Esophagus muscularis mucosa (tissue), 4 donors: ENCODE results near the gene MRPS27. TPM values are rescaled to one million over a fixed set of nuclear protein-coding genes. Genes with fewer than 3 reads are reported as not detected.

ENCODE experiments used
- DNase-seq: peaks from one replicate; pipeline ENCODE4 v3.0.0-alpha.2; 2017; ENCODE audit errors: extremely low spot score
- H3K27ac ChIP-seq, 4 donors: fragments of 200-600 bp; sonication (generic); replicated peaks in 1 of 4; 1 replicate in 3 of 4; 2 replicates in 1 of 4; pipeline ENCODE4 v1.5.1; 2016 to 2019; ENCODE audit warnings: mild to moderate bottlenecking in 1 of 4
- H3K27me3 ChIP-seq, 4 donors: fragments of 200-600 bp; sonication (generic); one replicate each; pipeline versions ENCODE4 v1.5.1 to v1.6.0; 2016 to 2019
- H3K36me3 ChIP-seq, 4 donors: fragments of 200-600 bp; sonication (generic); one replicate each; pipeline ENCODE4 v1.5.1; 2016 to 2019
- H3K4me1 ChIP-seq, 4 donors: fragments of 200-600 bp; sonication (generic); one replicate each; pipeline ENCODE4 v1.5.1; 2016 to 2019
- H3K4me3 ChIP-seq, 4 donors: fragments of 200-600 bp; sonication (generic); 1 replicate in 2 of 4; 2 replicates in 2 of 4; pipeline ENCODE4 v1.5.1; 2016 to 2019; ENCODE audit warnings: mild to moderate bottlenecking in 4 of 4, moderate library complexity in 1 of 4
- H3K9me3 ChIP-seq, 4 donors: fragments of 200-600 bp; sonication (generic); 1 replicate in 3 of 4; 2 replicates in 1 of 4; pipeline ENCODE4 v1.5.1; 2016 to 2019
- EP300 ChIP-seq: sonication (generic); formaldehyde crosslinking; IDR thresholded peaks from one replicate; pipeline ENCODE4 v1.6.1; 2017; ENCODE audit warnings: antibody characterized with exemption
- POLR2A ChIP-seq: fragments of 450-650 bp; IDR thresholded peaks from one replicate; pipeline ENCODE4 v1.6.1; 2017; ENCODE audit warnings: antibody characterized with exemption, moderate library complexity, mild to moderate bottlenecking, low read depth
- POLR2AphosphoS5 ChIP-seq, 2 donors: sonication (generic); formaldehyde crosslinking; IDR thresholded peaks; one replicate each; pipeline ENCODE4 v1.6.1; 2017; ENCODE audit warnings: antibody characterized with exemption in 2 of 2
- WGBS: methylation state at CpG from one replicate; pipeline ENCODE4 v1.1.5; 2018; 5-methylcytosine and 5-hydroxymethylcytosine counted together
- intact Hi-C: fragments of 100-400 bp; cut with DNase I; formaldehyde crosslinking; loops from one replicate; pipeline ENCODE4 v1.15.1; 2023
- small RNA-seq, 3 donors: library from RNA; depleted of rRNA; stranded (forward); fragments of <200 nt; gene quantifications; one replicate each; pipeline ENCODE3, GENCODE V24; 2016
- total RNA-seq, 4 donors: library from RNA; depleted of rRNA; stranded (reverse); fragments of >200 nt; gene quantifications; one replicate each; pipeline versions ENCODE4 v1.1.0 to v1.2.1, GENCODE V29; 2016
- TF ChIP-seq, protein P1 (sequence below), 3 experiments: fragments of 200-600 bp in 2 of 3; fragments of 450-650 bp in 1 of 3; sonication (generic) in 2 of 3; IDR thresholded peaks; one replicate each; pipeline ENCODE4 v1.5.1; 2017 to 2019; ENCODE audit warnings: antibody characterized with exemption in 3 of 3, mild to moderate bottlenecking in 2 of 3, moderate library complexity in 1 of 3

MRPS27 gene
- total RNA-seq, 4 donors from 2014 or later, result 38.6 to 53.5 (median 45.7) TPM

GRCh38 chr5:72170101-72170500 is 149.9 kb downstream of the MRPS27 start:
- Histone ChIP-seq H3K27me3 (no peaks in the 10 kb centered on the region), H3K4me1 (peaks cover 26 to 45% (median 40%) of the 10 kb centered on the region in 4 donors), H3K27ac (no peak overlapping the region), H3K9me3 (no peaks in the 10 kb centered on the region), H3K4me3 (no peak overlapping the region), H3K36me3 (peaks cover 0 to 3% (median 0%) of the 10 kb centered on the region in 4 donors)
- no peak for DNase-seq
- 85% methylated on average over 2 of the region's 2 CpGs for WGBS
- intact Hi-C loops, result no loop called here
- TF ChIP-seq POLR2A (no peak), EP300 (no peak), POLR2AphosphoS5 (IDR thresholded peaks at IDR 0.05) (no peak)
- TF ChIP-seq, protein P1, sequence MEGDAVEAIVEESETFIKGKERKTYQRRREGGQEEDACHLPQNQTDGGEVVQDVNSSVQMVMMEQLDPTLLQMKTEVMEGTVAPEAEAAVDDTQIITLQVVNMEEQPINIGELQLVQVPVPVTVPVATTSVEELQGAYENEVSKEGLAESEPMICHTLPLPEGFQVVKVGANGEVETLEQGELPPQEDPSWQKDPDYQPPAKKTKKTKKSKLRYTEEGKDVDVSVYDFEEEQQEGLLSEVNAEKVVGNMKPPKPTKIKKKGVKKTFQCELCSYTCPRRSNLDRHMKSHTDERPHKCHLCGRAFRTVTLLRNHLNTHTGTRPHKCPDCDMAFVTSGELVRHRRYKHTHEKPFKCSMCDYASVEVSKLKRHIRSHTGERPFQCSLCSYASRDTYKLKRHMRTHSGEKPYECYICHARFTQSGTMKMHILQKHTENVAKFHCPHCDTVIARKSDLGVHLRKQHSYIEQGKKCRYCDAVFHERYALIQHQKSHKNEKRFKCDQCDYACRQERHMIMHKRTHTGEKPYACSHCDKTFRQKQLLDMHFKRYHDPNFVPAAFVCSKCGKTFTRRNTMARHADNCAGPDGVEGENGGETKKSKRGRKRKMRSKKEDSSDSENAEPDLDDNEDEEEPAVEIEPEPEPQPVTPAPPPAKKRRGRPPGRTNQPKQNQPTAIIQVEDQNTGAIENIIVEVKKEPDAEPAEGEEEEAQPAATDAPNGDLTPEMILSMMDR (IDR thresholded peaks at IDR 0.05), result no peak

Small RNA genes lying within 50 kb of the gene (small RNA-seq; reads per million reads assigned to genes)
- gene MIR4803, result 0 reads per million in 3 donors
- 0 reads per million in 3 donors for gene RN7SL153P

Other genes starting within 250 kb of the MRPS27 start
- 1,000 to 10,000 TPM in 2 of 4 donors, 100 to 1,000 TPM in 2; 755 to 1,378 (median 1,096) TPM for gene MAP1B, start 212.8 kb downstream of the MRPS27 start, total RNA-seq
- 1 to 10 TPM; 3.5 to 7.1 (median 5.8) TPM for gene PTCD2, start 133 bp upstream of the MRPS27 start, total RNA-seq
- 10 to 100 TPM in 1 of 4 donors, 1 to 10 TPM in 3; 3.1 to 11.1 (median 5.0) TPM for gene ZNF366, start 187.2 kb upstream of the MRPS27 start, total RNA-seq